HG03064 (cell line): ENCODE results near the gene LRFN4.

Source experiments
- ATAC-seq: cut with Tn5 transposase; IDR thresholded peaks from one replicate; pipeline ENCODE4 v1.9.1; 2021; ENCODE audit warnings: low read depth; ENCODE audit not compliant: unreplicated experiment

LRFN4 gene

DNA sequence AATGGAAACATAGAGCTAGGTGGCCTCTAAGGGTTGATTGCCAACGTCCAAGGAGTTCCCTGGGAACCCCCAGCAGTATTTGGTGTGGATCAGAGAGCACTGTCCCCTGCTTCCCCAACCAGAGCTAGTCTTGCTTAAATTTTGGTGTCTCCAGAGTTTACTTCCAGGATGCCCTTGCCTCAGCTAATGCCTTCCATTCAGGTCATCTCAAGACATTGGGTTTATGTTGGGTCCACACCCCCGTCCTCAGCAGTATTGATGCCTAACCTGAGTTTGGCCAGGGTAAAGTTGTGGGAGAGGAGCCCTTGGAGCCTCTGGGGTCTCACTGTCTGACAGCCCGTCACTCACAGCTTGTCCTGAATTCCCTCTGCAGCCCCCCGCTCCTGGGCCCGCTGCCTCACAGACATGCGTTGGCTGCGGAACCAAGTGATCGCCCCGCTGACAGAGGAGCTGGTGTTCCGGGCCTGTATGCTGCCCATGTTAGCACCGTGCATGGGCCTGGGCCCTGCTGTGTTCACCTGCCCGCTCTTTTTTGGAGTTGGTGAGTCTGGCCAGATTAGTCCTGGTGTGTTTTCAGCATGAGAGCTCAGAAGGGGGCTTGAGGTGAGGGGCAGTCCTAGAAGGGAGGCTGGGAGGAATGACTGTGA, 12.2 kb upstream of the LRFN4 start:
- no peak for ATAC-seq

DNA sequence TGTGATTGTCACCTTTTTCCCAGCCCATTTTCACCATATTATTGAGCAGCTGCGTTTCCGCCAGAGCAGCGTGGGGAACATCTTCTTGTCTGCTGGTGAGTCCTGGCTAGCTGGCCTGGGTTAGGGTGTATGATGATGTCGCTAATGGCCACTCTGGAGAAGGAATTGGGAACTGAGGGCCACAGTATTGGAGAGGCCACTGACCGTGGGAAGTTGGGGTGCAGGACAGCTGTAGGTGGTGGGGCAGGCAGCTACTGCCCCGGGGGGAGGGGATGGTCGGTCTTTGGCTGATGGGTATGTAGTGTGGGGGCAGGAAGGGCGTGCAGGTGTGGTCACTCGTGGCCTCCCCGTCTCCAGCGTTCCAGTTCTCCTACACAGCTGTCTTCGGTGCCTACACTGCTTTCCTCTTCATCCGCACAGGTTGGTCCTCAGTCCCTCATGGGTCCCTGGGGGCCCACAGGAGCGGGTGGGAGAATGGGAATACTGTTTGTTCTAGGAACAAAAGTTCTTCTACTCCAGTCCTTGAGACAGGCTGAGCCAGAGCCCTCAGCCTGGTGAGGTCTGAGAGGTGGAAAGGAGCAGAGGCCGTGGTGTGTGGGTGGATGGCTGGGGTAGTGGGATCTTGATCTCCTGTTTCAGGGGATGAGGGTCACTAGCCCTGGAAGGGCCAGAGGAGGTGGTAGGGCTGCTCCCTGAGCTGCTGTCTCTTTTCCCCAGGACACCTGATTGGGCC, 11.6 kb upstream of the LRFN4 start:
- ATAC-seq, result no peak

DNA sequence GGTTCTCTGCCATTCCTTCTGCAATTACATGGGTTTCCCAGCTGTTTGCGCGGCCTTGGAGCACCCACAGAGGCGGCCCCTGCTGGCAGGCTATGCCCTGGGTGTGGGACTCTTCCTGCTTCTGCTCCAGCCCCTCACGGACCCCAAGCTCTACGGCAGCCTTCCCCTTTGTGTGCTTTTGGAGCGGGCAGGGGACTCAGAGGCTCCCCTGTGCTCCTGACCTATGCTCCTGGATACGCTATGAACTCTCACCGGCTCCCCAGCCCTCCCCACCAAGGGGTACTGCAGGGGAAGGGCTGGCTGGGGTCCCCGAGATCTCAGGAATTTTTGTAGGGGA, 11.0 kb upstream of the LRFN4 start:
- ATAC-seq, result no peak

DNA sequence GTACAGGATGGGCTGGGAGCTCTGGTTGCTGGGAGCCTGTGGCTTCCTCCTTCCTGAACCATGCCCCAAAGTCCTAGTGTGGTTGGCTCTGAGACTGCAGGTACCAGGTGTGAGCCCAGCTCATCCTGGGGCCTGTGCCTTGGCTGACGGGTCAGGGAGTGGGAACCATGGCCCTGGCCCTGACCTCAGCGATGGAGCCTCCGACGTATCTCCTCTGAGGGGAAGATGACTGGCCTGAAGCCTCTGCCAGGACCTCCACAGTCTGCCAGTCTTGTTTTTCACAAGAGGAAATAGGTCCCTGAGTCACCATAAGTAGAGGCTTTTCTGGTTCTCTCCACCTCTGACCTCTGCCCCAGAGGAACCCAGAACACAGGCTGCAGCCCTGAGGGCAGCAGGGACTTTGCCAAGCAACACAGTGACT, 10.2 kb upstream of the LRFN4 start:
- no peak for ATAC-seq

DNA sequence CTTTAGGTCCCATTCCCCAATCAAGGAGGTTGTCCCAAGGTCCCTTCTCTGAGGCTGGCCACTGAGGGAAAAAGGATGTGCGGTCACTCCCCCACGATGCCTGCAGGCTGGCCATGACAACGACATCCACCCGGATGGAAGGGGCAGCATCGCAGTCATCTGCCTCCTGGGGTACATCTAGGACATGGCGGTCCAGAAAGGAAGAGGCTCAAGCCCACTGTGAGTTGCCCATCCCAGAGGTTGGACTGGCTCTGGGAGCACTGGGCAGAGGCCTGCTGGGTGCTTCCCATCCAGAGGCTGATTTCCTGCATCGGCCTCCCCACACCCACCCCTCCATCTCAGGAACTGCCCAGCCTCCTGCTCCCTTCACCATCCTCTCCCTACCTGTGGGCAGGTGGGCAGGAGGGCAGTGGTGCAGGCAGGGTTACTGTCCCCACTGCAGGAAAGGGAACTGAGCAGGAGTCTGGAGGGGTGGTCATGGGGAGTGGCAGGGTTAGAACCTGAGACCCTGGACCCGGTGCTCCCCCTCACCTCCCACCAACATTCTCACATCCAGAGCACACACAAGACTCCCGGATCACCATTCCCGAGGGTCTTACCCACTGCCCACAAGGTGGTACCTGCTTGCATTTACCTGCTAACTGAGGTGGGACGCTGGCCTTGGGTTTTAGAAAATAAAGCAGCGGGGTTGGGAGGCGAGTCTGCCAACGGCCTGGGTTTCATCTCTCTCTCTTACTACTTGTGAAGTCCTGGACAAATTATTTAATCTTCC, 9.2 kb upstream of the LRFN4 start:
- ATAC-seq, result no peak

DNA sequence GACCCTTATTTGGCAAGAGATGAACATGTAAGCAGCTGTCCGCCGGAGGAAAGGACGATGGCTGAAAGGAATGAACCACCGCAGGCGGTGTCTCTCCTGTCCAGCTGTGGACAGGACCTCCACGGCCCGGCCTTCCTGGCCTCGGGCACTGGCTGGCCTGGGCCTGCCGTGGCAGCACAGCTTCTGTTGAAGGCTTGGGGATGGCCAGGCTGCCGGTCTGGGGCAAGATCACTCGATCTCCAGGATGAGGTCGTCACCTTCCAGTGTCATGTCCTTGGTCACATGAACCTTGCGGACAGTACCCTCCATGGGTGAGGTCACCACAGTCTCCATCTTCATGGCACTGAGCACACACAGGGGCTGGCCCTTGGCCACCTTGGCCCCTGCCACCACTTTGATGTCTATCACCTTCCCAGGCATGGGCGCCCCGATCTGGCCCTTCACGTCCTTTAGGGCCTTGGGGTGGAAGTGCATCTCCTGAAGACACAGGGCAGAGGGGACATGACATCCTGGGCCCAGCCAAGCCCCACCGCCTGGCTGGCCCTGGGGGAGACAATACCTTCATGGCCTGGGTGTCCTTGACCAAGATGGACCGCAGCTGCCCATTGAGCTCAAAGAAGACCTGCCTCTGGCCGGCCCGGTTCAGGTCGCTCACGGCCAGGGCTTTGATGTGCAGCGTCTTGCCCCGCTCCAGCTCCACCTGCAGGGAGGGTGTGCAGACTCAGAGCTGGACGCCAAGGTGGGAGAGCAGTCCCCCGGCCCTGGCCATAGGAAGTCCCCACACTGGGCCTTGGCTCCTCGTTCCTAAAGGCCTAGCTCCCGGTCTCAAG, 8.0 kb upstream of the LRFN4 start:
- ATAC-seq, result no peak

DNA sequence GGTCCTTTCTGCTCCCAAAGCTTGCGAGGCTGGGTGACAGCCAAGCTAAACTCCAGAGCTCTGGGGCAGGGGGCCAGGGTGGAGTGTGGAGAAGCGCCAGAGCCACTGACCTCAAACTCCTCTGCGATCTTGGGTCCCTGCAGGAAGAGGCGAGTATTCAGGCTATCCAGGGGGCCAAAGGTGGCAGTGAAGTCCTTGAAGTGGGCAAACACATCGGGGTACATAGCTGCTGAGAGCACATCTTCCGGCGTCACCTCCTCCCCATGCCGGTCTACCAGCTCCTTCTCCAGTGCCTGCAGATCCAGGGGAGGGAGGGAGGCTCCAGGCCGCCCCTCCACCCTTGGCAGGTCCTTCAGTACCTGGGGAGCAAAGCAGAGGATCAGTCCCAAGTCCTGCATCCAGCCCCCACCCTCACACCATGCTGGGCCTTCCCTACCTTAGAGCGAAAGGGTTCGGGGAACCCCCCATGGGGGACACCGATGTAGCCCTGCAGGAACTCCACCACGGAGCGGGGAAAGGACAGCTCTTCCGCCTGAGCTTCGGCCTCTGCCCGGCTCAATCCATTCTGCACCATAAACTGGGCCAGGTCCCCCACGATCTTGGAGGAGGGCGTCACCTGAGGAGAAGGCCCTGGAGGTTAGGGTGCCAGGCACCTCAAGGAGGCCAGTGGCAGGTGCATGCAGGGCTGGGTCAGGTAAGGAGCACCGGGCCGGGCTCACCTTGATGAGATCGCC, 7.2 kb upstream of the LRFN4 start:
- ATAC-seq, result no peak

DNA sequence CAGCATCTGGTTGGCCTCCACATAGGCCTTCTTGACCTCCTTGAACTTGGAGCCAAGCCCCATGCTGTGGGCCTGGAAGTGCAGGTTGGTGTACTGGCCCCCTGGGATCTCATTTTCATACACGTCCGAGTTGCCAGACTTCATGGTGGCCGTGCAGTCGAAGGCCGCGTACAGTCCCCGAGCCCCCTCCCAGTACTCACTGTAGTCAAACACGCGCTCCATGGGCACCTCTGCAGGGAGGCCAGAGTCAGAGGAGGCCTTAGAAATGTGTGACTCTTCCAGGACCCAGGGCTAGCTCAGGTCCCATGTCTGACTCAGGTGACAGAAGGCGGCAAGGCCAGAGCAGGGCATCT, 6.7 kb upstream of the LRFN4 start:
- ATAC-seq, result no peak

DNA sequence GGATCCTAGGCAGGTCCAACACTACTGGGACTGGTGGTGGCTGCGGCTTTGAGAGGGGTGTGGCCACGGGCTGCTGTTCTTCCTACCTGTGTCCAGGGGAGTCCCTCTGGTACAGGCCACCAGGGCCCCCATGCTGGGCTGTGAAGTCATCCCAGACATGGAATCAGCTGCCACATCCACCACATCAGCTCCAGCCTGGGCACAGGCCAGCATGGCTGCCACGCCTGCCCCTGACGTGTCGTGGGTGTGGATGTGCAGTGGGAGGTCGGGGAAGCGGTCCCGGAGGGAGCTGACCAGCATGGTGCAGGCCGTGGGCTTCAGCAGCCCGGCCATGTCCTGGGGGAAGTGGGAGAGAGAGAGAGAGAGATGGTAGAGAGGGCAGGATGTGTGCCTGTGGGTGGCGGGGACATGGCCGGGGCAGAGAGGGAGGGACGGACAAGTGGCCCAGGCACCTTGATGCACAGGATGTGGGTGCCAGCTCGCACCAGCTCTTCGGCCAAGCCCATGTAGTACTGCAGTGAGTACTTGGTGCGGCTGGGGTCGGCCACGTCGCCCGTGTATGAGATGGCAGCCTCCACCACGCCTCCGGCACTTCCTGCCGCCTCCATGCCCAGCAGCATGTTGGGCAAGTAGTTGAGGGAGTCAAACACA, 6.2 kb upstream of the LRFN4 start:
- ATAC-seq, result no peak

DNA sequence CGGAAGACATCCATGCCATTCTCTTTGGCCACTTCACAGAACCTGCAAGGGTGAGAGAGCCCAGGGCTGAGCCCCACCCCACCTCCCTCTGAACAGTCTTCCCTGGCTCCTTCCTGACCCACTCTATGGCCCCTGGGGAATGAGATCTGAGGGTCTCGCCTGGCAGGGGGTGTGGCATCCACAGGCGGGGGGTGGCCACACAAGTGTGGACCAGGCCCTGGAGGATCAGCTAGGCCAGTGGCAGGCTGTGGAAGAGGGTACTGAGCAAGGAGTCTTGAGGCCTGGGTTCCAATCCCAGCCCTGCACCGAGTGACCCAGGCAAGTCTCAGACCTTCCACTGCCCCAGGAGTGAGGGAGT, 5.6 kb upstream of the LRFN4 start:
- ATAC-seq, result no peak

DNA sequence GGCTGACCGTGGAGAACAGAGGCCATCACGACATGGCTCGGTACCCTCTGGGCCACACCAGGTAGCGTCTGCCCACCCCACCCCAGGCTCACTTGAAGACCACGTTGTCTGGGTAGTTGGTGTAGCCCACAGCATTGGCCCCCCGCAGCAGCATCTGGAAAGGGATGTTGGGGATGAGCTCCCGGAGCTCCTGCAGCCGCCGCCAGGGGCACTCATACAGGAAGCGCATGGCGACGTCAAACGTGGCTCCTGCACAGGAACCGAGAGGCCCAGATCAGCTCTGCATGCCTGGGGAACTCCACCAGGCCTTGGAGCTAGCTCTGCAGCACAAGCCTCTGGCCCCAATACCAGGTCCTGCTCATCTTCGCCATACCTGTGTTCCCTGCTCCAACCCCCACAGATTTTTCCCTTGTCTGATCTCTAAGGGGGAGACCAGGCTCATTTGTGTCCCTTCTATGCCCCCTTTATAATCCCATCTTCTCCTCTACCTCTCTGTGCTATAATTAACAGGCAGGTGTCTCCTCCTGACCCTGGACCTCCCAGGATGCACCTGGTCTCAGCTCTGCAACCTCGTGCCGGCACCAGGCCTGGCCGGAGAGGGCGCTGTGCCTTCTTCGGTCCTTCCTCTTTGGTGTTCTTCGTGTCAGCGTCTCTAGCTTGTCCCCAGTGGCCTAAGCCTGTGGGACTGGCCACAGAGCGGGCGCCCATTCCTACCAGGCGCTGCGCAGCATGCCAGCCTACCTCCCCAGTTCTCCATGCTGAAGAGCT, 5.0 kb upstream of the LRFN4 start:
- no peak for ATAC-seq

DNA sequence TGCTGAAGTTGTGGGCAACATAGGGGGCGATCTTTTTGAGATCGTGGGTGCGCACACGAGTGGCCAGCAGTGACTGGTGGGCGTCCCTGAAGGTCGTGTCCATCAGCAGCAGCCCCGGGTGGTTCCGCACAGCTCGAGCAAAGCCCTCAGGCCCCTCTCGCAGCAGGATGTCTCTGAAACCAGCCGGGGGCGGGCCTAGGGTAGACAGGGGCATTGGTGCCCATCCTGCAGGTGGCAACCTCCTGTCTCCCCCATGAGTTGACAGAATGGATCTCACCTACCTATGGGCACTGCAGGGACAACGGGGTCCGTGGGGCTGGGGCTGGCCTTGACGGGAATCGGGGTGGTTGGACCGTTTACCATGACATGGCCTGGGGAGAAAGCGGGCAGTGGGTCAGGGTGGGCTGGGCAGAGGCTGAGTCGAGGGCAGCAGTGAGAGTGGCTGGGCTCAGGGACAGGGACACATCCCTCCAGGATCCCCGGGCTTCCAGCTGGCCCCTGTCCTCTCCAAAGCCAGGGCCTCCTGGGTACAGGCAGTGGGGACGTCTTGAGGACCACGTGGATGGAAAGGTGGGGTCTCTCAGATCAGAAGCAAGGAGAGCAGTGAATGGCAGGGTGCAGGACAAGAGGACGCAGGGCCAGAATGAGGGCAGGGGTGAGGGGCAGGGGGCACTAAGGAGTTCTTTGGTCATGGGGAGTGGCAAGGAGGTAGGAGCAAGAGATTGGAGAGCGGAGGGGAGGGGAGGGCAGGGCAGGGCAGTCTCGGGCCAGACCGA, 4.2 kb upstream of the LRFN4 start:
- no peak for ATAC-seq

DNA sequence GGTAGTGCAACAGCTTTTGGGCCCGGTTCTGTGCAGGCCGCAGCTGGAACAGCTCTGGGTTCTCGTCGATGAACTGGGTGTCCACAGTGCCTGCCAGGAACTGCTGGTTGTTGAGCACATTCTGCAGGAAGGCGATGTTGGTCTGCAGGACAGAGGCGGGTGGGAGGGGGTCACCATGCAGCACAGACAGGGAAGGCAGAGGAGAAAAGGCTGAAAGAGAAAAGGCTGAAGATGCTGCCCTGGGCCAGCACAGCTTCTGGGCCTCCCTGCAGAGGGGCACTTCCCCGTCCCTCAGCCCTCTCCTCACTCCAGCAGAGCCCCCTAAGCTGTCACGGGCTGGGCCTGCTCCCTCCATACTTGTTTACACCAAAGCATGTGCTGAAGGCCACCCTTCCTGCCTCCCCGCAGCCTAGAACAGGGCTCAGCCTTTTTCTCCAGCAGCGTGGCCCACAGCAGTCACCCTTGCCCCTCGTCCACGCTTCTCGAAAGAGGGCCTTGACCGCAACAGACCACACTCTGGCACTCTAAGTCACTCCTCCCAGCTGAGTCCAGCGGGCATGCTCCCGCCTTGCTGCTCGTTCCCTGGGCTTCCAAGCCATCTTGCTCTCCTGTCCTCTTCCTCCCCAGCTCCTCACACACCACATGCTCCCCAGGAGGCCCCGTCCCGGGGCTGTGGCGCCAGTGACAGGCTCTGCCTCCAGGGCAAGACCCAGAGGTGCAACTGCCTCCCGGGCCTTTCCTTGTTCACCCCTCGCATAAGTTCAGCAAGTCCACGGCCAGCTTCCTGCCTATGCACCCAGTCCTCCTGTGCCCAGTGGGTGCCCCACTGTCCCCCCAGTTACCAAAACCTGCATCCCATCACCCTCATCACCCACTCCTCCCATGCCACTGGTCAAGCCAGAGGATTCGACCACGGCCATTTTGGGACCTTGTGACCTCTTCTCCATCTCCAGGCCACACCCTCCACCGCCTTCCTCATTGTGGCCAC, 3.3 kb upstream of the LRFN4 start:
- ATAC-seq, result no peak

DNA sequence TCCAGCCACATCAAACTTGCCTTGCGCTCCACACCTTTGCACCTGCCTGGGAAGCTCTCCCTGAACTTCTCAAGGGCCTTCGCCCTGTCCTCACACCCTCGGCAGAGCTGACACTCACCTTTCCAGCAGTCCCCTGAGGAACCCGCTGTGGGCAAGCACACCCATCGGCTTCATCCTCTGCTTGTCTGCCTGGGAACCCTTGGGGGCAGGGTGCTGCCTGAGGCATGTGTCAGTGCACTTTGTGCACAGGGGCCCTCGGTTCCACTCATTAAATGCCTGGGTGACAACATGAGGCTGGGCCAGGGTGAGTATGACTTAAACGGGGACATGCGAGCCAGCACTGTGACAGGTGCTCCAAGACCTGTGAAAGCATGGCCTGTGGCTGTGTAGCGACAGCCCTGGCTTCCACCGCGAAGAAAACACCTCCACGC, 2.6 kb upstream of the LRFN4 start:
- ATAC-seq, result no peak

DNA sequence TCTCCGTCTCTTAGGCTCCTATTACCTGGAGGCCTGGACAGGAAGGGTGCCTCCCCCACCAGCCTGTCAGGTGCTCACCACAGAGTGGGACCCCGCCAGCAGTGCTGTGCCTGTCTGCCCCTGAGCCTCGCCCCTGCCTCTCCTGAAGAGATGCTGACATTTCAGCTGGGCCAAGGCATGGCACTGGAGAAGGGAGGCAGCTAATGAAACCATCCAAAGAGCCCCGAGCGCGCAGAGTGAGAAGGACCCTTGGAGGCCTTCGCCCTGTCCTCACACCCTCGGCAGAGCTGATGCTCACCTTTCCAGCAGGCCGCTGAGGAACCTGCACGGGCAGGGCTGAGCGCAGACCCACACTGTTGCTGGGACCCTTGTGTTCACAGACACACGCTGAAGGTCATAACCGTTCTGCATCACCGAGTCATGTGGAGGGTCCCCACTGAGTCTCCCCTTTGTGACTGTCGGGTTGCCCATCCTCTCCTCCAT, 2.1 kb upstream of the LRFN4 start:
- ATAC-seq, result no peak

DNA sequence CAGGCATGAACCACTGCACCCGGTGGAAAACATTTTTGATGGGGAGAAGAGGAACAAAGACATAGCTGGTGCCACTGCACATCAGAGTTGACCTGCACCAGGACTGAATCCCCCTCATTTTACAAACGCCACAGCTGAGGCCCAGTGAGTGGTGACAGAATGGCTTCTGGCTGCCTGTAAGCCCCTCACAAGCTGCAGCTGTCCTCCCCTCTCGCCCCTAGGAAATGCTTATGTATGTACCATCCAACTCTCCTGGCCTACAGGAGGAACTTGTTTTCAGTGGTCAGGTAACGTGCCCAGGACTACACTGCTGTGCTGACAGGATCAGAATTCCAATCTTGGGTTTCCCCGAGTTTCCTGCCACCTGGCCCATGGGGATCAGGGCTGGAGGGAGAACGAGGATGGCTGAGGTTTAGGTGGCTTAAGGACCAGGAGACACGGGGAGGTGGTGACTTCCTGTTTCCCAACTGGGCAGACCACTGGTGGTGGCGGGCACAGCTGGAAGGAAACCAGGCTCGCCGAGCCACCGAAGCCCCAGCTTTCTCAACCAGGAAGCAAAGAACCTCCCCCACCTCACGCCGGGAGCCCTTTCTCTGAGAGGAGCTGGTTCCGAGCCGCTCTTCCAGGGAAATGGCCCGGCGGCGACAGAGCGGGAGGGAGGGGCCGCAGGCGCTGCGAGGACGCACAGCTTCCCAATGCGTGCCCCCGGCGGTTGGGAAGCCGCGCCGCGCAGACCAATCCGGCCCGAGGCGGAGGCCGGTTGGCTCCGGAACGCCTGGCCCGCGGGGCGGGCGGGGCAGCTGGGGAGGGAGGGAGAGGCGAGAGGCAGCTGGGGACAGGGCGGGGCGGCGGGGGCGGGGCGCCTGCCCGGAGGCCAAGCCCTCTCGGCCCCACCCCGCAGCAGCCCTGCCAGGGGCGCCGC, 1.0 kb upstream of the LRFN4 start:
- peak; percentile 57 for ATAC-seq
